ENCODE measurements around the gene BPIFB2. TPM values are rescaled to one million over a fixed set of nuclear protein-coding genes. Genes with fewer than 3 reads are reported as not detected.

BPIFB2 gene
- total RNA-seq, 1 donor from 2014 or later: not detected

DNA sequence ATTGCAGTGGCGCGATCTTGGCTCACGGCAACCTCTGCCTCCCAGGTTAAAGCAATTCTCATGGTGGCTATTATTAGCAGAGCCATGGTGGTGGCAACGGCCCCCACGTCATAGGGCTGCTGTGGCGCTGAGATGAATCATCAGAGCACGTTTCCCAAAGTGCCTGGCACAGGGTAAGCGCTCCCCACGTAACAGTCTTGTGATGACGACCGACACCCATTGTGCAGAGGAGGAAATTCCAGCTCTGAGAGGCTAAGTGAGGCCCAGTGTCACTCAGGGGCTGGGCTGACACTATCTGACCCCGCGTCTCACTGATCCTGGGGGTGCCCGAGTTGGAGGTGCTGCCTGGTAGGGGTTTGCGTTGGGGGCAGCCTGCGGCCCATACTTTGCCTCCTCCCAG, 19.5 kb upstream of the BPIFB2 start:
- Mint-ChIP-seq H3K4me1 (ENCODE audit: low read depth, unreplicated experiment) (no peaks in the 10 kb centered on the region), H3K4me3 (ENCODE audit: unreplicated experiment) (no peak overlapping the region), H3K36me3 (ENCODE audit: low read depth, unreplicated experiment) (no peaks in the 10 kb centered on the region), H3K9me3 (ENCODE audit: unreplicated experiment) (no peaks in the 10 kb centered on the region), H3K27me3 (ENCODE audit: low read depth, unreplicated experiment) (peaks cover 21% of the 10 kb centered on the region), H3K27ac (ENCODE audit: unreplicated experiment) (no peak overlapping the region)
- H3K36me3 ChIP-seq (ENCODE audit: insufficient read depth, low read length): no peaks in the 10 kb centered on the region
- no peak overlapping the region for H3K27ac ChIP-seq (ENCODE audit: low read depth, low read length)
- no peak overlapping the region for H3K9ac ChIP-seq (ENCODE audit: low read length)
- H3K27me3 ChIP-seq (ENCODE audit: insufficient read depth, low read length): no peaks in the 10 kb centered on the region
- no peaks in the 10 kb centered on the region for H3K9me3 ChIP-seq (ENCODE audit: insufficient read depth, low read depth, low read length)
- no peak for FAIRE-seq
- no peak overlapping the region for H3K4me3 ChIP-seq (ENCODE audit: insufficient read depth, low read depth, low read length)
- no peak for DNase-seq (ENCODE audit: low read depth)
- H3K4me1 ChIP-seq (ENCODE audit: insufficient read depth, low read length): no peaks in the 10 kb centered on the region
- no peaks in the 10 kb centered on the region for H3K79me2 ChIP-seq (ENCODE audit: insufficient read depth, low read length)
- no peak overlapping the region for H2AFZ ChIP-seq (ENCODE audit: low read depth, low read length)
- no peaks in the 10 kb centered on the region for H4K20me1 ChIP-seq (ENCODE audit: insufficient read depth, low read length)
- no peak overlapping the region for H3K4me2 ChIP-seq (ENCODE audit: low read length)
- TF ChIP-seq, protein P1, sequence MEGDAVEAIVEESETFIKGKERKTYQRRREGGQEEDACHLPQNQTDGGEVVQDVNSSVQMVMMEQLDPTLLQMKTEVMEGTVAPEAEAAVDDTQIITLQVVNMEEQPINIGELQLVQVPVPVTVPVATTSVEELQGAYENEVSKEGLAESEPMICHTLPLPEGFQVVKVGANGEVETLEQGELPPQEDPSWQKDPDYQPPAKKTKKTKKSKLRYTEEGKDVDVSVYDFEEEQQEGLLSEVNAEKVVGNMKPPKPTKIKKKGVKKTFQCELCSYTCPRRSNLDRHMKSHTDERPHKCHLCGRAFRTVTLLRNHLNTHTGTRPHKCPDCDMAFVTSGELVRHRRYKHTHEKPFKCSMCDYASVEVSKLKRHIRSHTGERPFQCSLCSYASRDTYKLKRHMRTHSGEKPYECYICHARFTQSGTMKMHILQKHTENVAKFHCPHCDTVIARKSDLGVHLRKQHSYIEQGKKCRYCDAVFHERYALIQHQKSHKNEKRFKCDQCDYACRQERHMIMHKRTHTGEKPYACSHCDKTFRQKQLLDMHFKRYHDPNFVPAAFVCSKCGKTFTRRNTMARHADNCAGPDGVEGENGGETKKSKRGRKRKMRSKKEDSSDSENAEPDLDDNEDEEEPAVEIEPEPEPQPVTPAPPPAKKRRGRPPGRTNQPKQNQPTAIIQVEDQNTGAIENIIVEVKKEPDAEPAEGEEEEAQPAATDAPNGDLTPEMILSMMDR (IDR thresholded peaks at IDR 0.05; ENCODE audit: insufficient read depth, low read depth, low read length): no peak
- no peak for TF ChIP-seq EZH2 (IDR thresholded peaks at IDR 0.05; ENCODE audit: insufficient read depth, low read length)

DNA sequence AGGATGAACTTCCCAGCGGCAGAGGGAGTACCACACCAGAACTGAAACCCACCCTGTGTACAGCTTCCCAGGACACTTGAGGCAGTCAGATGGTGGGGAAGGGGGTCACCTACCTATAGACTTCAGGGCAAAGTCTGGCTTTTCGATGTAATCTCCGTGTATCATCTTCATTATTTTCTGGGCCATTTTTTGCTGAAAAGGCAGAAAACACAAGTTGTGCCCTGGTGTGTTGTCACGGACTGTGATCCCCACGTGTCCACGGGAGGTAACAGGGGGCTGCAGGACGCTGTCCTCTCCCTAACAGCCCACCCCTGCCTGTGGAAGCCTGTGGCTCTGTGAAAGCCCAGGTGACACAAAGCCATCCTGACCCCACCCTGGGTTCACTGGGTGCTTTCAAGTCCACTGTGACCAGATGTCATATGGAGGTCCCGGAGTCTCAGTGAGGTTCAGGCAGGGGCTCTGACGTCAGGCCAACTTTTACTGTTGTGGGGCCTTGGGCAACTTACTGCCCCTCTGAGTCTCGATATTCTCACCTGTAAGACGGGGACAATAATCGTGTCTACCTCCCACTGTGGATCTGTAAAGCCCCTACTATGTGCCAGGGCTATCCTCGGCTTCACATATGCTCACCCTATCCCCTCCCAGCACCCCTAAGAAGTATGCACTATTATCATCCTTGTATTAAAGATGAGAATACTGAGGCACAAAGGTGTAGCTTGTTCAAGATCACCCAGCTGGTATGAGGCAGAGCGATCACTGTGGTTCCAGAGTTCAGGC, 17.8 kb upstream of the BPIFB2 start:
- Histone ChIP-seq H3K9me3 (ENCODE audit: insufficient read depth, low read depth, low read length) (no peaks in the 10 kb centered on the region), H3K36me3 (ENCODE audit: insufficient read depth, low read length) (no peaks in the 10 kb centered on the region), H3K4me1 (ENCODE audit: insufficient read depth, low read length) (no peaks in the 10 kb centered on the region), H2AFZ (ENCODE audit: low read depth, low read length) (no peak overlapping the region), H3K4me2 (ENCODE audit: low read length) (no peak overlapping the region), H3K9ac (ENCODE audit: low read length) (no peak overlapping the region), H3K27me3 (ENCODE audit: insufficient read depth, low read length) (no peaks in the 10 kb centered on the region), H3K27ac (ENCODE audit: low read depth, low read length) (no peak overlapping the region), H3K4me3 (ENCODE audit: insufficient read depth, low read depth, low read length) (no peak overlapping the region), H4K20me1 (ENCODE audit: insufficient read depth, low read length) (no peaks in the 10 kb centered on the region), H3K79me2 (ENCODE audit: insufficient read depth, low read length) (no peaks in the 10 kb centered on the region)
- Mint-ChIP-seq H3K36me3 (ENCODE audit: low read depth, unreplicated experiment) (no peaks in the 10 kb centered on the region), H3K4me1 (ENCODE audit: low read depth, unreplicated experiment) (no peaks in the 10 kb centered on the region), H3K27me3 (ENCODE audit: low read depth, unreplicated experiment) (peaks cover 13% of the 10 kb centered on the region), H3K9me3 (ENCODE audit: unreplicated experiment) (peaks cover 1% of the 10 kb centered on the region), H3K4me3 (ENCODE audit: unreplicated experiment) (no peak overlapping the region), H3K27ac (ENCODE audit: unreplicated experiment) (no peak overlapping the region)
- FAIRE-seq (no peak), DNase-seq (ENCODE audit: low read depth) (no peak)
- TF ChIP-seq, protein P1 (IDR thresholded peaks at IDR 0.05; ENCODE audit: insufficient read depth, low read depth, low read length): no peak
- no peak for TF ChIP-seq EZH2 (IDR thresholded peaks at IDR 0.05; ENCODE audit: insufficient read depth, low read length)

DNA sequence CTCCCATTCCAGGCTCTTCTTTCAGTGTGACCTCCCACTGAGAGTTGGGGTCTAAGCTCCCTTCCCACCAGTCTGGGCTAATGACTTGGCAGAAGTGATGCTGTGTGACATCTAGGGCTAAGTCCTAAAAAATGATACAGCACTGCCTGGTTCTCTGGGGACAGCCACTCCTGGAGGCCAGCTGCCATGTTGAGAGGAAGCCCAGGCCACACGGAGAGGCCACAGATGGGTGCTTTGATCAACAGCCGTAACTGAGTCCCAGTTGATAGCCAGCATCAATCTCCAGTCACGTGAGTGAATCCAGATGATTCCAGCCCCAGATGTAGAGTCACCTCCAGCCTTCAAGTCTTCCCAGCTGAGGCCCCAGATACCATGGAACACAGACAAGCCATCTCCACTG, 17.1 kb upstream of the BPIFB2 start:
- Mint-ChIP-seq H3K4me1 (ENCODE audit: low read depth, unreplicated experiment) (no peaks in the 10 kb centered on the region), H3K36me3 (ENCODE audit: low read depth, unreplicated experiment) (no peaks in the 10 kb centered on the region), H3K4me3 (ENCODE audit: unreplicated experiment) (no peak overlapping the region), H3K27me3 (ENCODE audit: low read depth, unreplicated experiment) (peaks cover 9% of the 10 kb centered on the region), H3K9me3 (ENCODE audit: unreplicated experiment) (peaks cover 9% of the 10 kb centered on the region), H3K27ac (ENCODE audit: unreplicated experiment) (no peak overlapping the region)
- DNase-seq (ENCODE audit: low read depth) (no peak), FAIRE-seq (no peak)
- no peaks in the 10 kb centered on the region for H3K4me1 ChIP-seq (ENCODE audit: insufficient read depth, low read length)
- H4K20me1 ChIP-seq (ENCODE audit: insufficient read depth, low read length): no peaks in the 10 kb centered on the region
- no peaks in the 10 kb centered on the region for H3K36me3 ChIP-seq (ENCODE audit: insufficient read depth, low read length)
- H3K4me2 ChIP-seq (ENCODE audit: low read length): no peak overlapping the region
- H3K4me3 ChIP-seq (ENCODE audit: insufficient read depth, low read depth, low read length): no peak overlapping the region
- no peak overlapping the region for H3K9ac ChIP-seq (ENCODE audit: low read length)
- TF ChIP-seq EZH2 (IDR thresholded peaks at IDR 0.05; ENCODE audit: insufficient read depth, low read length): no peak
- TF ChIP-seq, protein P1 (IDR thresholded peaks at IDR 0.05; ENCODE audit: insufficient read depth, low read depth, low read length): no peak
- no peaks in the 10 kb centered on the region for H3K9me3 ChIP-seq (ENCODE audit: insufficient read depth, low read depth, low read length)
- no peak overlapping the region for H3K27ac ChIP-seq (ENCODE audit: low read depth, low read length)
- no peaks in the 10 kb centered on the region for H3K27me3 ChIP-seq (ENCODE audit: insufficient read depth, low read length)
- H3K79me2 ChIP-seq (ENCODE audit: insufficient read depth, low read length): no peaks in the 10 kb centered on the region
- no peak overlapping the region for H2AFZ ChIP-seq (ENCODE audit: low read depth, low read length)

Measured in astrocyte (in vitro differentiated cells and primary cell).